ENCODE results near the gene SIVA1. TPM values are rescaled to one million over a fixed set of nuclear protein-coding genes. Genes with fewer than 3 reads are reported as not detected.

SIVA1 gene
- total RNA-seq, 2 donors from 2014 or later: 76.2 to 85.7 TPM

DNA sequence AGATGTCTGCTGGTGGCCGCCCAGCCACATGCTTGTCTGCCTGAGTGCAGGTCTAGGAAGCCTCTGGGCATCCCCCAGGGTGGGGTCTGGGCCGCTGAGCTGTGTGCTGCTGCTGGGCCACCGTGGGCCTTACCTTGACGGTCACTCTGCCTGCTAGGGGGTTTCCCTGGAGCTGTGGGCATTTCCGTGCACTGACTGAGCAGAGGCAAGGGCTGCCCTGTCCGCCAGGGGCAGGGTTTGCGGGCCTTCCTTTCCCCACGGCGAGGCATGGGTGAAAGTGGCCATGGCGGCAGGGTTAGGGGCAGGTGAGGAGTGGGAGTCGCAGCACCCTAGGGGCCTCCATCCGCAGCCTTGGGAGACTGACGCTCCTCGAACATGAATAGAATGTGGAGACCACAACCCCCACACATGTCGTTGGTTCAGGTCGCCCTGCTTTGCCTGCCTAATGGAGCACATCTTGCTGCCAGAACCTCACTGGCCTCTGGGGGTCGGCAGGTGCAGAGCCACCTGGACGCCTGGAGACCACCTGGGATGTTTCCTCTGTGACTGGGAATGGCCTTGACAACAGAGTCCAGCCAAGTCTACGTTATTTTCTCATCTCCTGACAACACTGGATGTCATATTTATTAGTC, 50.4 kb downstream of the SIVA1 start:
- H3K9me3 ChIP-seq (ENCODE audit: control insufficient read depth, low read length, poor library complexity, severe bottlenecking): no peaks in the 10 kb centered on the region
- ATAC-seq: no peak
- no peaks in the 10 kb centered on the region for H3K27me3 Mint-ChIP-seq
- H3K4me3 Mint-ChIP-seq: no peak overlapping the region
- H3K27ac Mint-ChIP-seq: no peak overlapping the region
- H3K36me3 Mint-ChIP-seq (ENCODE audit: low read depth): no peaks in the 10 kb centered on the region
- DNase-seq: no peak
- peaks cover 14% of the 10 kb centered on the region for H3K4me1 Mint-ChIP-seq

DNA sequence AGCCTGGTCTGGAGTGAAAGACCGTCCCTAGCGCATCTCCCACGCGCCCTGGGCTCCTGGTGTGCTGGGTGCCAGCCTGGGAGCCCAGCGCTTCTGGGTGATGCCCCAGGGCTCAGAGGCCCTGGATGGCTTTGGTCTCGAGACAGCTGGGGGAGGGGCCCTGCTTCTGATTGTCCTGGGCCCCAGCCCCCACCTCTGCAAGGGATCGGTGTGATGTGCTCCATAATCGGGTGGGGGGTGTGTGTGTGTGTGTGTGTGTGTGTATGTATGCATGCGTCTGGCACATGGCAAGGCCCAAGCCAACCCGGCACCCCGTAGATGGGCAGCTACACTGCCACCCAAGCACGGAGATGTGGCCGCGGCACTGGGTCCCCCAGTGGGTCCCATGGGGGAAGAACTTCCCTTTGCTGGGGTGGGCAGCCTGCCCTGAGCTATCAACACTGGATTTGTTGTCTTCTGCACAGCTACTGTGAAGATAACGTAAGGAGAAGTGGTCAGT, 51.0 kb downstream of the SIVA1 start:
- Mint-ChIP-seq H3K4me1 (peaks cover 11% of the 10 kb centered on the region), H3K27me3 (no peaks in the 10 kb centered on the region), H3K36me3 (ENCODE audit: low read depth) (no peaks in the 10 kb centered on the region), H3K27ac (no peak overlapping the region), H3K4me3 (no peak overlapping the region)
- H3K9me3 ChIP-seq (ENCODE audit: control insufficient read depth, low read length, poor library complexity, severe bottlenecking): no peaks in the 10 kb centered on the region
- no peak for DNase-seq
- ATAC-seq: no peak

DNA sequence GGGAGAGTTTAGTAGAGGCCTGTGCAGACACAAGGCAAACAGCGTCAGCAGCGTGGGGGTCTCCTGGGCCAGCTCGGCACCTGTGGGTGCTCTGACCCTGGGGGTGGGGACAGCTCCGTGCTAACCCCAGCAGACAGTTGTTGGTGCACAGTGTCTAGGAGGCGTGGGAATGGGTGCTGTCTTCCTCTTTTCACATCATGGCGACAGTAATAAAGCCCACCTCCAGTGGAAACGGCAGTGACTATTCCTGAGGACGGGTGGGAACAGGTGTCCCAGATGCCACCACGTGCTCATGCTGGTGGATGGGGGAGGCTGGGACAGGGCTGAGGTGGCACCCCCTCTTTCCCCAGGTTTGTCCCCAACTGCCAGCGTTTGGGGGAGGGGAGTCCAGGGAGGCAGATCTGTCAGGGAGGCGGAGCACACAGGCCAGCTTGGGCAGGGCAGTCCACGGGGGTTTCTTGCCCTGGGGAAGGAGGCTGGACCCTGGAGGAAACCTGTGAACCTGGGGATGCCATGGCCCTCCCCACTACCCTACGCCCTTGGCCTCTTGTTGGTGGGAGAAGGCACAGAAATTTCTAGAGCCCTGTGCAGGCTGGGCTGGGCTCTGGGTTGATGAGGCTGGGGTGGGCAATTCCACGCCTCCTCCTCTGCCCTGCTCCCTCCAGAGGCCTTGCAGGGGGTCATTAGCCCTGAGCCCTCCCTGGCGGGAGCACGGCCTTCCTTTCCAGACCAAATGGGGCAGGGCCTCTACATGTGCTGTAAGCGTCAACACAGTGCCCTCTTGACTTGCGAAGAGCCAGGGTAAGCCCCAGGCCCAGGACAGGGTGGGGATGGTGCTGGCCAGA, 51.8 kb downstream of the SIVA1 start:
- H3K9me3 ChIP-seq (ENCODE audit: control insufficient read depth, low read length, poor library complexity, severe bottlenecking): no peaks in the 10 kb centered on the region
- DNase-seq: no peak
- ATAC-seq: no peak
- H3K27ac Mint-ChIP-seq: no peak overlapping the region
- H3K36me3 Mint-ChIP-seq (ENCODE audit: low read depth): no peaks in the 10 kb centered on the region
- H3K4me1 Mint-ChIP-seq: peaks cover 6% of the 10 kb centered on the region
- no peak overlapping the region for H3K4me3 Mint-ChIP-seq
- H3K27me3 Mint-ChIP-seq: no peaks in the 10 kb centered on the region

DNA sequence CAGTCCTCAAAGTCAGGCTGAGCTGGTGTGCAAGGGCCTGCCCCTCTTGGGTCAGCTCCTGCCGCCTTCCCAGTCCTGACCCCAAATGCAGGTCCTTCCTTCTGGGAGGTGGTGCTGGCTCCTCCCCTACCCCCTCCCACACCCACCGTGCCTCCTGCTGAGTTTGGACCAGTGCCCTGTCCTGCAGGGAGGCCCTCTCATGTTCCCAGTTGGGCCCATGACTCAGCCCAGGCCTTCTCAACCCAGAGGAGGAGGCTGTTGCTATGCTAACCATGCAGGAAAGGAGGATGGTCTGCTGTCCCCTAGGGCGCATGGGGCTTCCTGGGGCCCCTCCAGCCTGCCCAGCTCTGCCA, 52.4 kb downstream of the SIVA1 start:
- DNase-seq (no peak), ATAC-seq (no peak)
- no peaks in the 10 kb centered on the region for H3K36me3 Mint-ChIP-seq (ENCODE audit: low read depth)
- H3K4me1 Mint-ChIP-seq: peaks cover 6% of the 10 kb centered on the region
- no peaks in the 10 kb centered on the region for H3K9me3 ChIP-seq (ENCODE audit: control insufficient read depth, low read length, poor library complexity, severe bottlenecking)
- H3K4me3 Mint-ChIP-seq: no peak overlapping the region
- no peak overlapping the region for H3K27ac Mint-ChIP-seq
- H3K27me3 Mint-ChIP-seq: no peaks in the 10 kb centered on the region

DNA sequence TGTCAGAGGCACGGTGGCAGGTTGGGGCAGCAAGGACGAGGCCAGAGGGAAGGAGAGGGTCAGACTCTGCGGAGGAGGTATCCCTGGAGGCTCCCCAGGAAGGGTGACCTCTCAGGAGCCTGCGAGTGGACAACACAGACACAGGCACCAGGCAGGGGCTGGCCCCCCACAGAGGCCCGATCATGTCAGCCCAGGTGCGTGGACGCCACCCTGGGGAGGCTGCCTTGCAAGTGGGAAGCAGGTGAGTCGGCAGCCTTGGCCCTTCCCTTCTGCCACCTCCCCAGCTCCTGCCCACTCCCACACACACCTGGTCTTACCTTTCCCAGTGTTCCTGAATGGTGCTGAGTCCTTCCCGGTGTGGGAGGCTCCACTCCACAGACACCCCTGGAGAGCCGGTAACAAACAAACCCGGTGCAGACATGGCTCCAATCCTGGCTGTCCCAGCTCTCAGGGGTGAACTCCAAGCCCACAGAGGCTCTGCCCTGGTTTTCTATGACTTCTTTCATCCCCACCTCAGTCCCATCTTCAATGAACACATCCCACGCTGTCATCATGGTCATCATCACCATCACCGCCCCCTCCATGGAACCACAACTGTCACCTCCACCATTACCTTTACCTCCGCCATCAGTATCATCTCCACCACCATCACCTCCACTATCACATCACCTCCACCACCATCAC, 53.1 kb downstream of the SIVA1 start:
- no peak overlapping the region for H3K4me3 Mint-ChIP-seq

DNA sequence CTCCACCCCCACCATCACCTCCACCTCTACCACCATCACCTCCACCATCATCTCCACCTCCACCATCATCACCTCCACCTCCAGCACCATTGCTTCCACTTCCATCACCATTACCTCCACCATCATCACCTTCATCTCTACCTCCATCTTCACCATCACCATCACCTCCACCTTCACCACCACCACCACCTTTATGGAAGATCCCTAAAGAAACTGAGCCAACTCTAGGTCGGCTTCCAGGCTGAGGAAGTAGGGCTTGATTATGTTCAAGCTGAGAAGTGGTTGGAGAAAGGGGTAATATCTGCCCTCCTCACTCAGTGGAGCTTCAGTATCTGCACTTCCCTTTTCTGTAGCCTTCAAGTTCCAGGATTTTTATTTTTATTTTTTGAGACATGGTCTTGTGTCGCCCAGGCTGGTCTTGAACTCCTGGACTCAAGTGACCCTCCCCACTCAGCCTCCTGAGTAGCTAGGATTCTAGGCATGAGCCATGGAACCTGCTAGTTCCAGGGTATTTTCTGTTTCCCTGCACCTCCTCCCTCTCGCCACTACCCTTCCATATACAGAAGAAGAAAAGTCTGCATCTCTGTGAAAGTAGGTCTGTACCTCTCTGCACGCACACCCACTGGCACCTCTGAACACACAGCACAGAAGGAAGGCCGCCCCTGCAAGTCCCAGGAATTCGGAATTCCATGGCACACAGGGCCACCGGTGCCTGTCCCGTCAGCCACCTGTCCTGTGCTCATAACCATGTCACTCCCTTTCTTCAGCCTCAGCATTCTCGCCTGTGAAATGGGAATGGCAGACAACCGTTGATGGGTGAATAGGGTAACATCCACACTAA, 53.9 kb downstream of the SIVA1 start:
- peak overlapping the region; percentile 54 for H3K27ac Mint-ChIP-seq
- H3K27me3 Mint-ChIP-seq: no peaks in the 10 kb centered on the region
- H3K4me1 Mint-ChIP-seq: peaks cover 5% of the 10 kb centered on the region
- no peak overlapping the region for H3K4me3 Mint-ChIP-seq
- ATAC-seq: no peak
- DNase-seq: no peak
- H3K9me3 ChIP-seq (ENCODE audit: control insufficient read depth, low read length, poor library complexity, severe bottlenecking): no peaks in the 10 kb centered on the region
- H3K36me3 Mint-ChIP-seq (ENCODE audit: low read depth): no peaks in the 10 kb centered on the region

More for the DNA sequence above, 53.1 kb downstream of the SIVA1 start:
- Mint-ChIP-seq H3K27me3 (no peaks in the 10 kb centered on the region), H3K27ac (no peak overlapping the region), H3K36me3 (ENCODE audit: low read depth) (no peaks in the 10 kb centered on the region), H3K4me1 (peaks cover 6% of the 10 kb centered on the region)
- ATAC-seq (no peak), DNase-seq (no peak)
- no peaks in the 10 kb centered on the region for H3K9me3 ChIP-seq (ENCODE audit: control insufficient read depth, low read length, poor library complexity, severe bottlenecking)

DNA sequence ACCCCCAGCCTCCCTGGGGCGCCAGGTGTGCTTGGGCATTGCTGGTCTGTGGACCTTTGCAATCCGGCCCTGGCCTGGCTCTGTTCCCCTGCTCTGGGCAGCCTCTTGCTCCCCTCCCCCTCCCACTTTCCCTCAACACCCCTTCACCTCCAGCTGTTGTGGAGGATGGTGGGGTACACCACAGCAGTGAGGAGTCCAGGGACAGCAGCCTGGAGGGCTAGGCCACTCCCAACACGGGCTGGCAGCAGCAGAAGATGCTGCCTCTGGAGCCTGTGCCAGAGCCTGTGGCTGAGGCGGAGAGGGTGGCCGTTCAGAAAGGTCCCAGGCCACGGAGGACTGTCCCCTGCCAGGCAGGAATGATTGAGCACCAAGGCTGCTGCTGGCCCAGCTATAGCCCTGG, 55.5 kb downstream of the SIVA1 start:
- no peaks in the 10 kb centered on the region for H3K9me3 ChIP-seq (ENCODE audit: control insufficient read depth, low read length, poor library complexity, severe bottlenecking)
- ATAC-seq: no peak
- Mint-ChIP-seq H3K27me3 (no peaks in the 10 kb centered on the region), H3K27ac (no peak overlapping the region), H3K4me1 (peaks cover 4% of the 10 kb centered on the region), H3K36me3 (ENCODE audit: low read depth) (no peaks in the 10 kb centered on the region), H3K4me3 (no peak overlapping the region)
- no peak for DNase-seq

Other genes starting within 250 kb of the SIVA1 start
- not detected for gene C14orf180, start 173.4 kb upstream of the SIVA1 start, total RNA-seq
- not detected for gene TMEM179, start 148.4 kb upstream of the SIVA1 start, total RNA-seq
- 10 to 100 TPM; 61.0 to 76.1 TPM for gene INF2, start 63.5 kb upstream of the SIVA1 start, total RNA-seq
- 1 to 10 TPM; 2.4 to 2.9 TPM for gene ADSS1, start 28.9 kb upstream of the SIVA1 start, total RNA-seq
- gene AKT1, start 42.6 kb downstream of the SIVA1 start, total RNA-seq: 10 to 100 TPM; 72.4 to 77.2 TPM
- 1 to 10 TPM; 2.7 to 3.3 TPM for gene ZBTB42, start 48.0 kb downstream of the SIVA1 start, total RNA-seq
- gene CEP170B, start 112.1 kb downstream of the SIVA1 start, total RNA-seq: 1 to 10 TPM; 7.0 to 7.7 TPM
- 1 to 10 TPM; 1.1 to 4.0 TPM for gene PLD4, start 171.7 kb downstream of the SIVA1 start, total RNA-seq
- not detected for gene AHNAK2, start 225.2 kb downstream of the SIVA1 start, total RNA-seq
- 1 to 10 TPM; 1.6 to 4.4 TPM for gene CLBA1, start 232.6 kb downstream of the SIVA1 start, total RNA-seq

Measured in T-helper 17 cell (primary cell).